ENCODE measurements around the gene ERBIN. TPM values are rescaled to one million over a fixed set of nuclear protein-coding genes. Genes with fewer than 3 reads are reported as not detected.

ERBIN gene
- total and polyA plus RNA-seq, 9 of the 15 experiments (the other 6 are each of a cell fraction or from before 2014, with no cell fraction given), result 11.9 to 72.8 (median 41.7) TPM

- TF ChIP-seq THRA (IDR thresholded peaks at IDR 0.05) (no peak), NFE2 (IDR thresholded peaks at IDR 0.05; ENCODE audit: low read depth) (peak; percentile 13; the same call in 1 of the 2 replicates), HDGF (IDR thresholded peaks at IDR 0.05) (no peak), POLR2AphosphoS5 (IDR thresholded peaks at IDR 0.05; ENCODE audit: control insufficient read depth, insufficient read depth, low read depth, low read length) (peak; percentile 80), RCOR1 (IDR thresholded peaks at IDR 0.05; ENCODE audit: borderline replicate concordance in 1 of 2, low read depth in 2 of 2, low read length in 2 of 2) (peak in 1 of 2 experiments; percentile 23; a peak in 1 of 4 replicates), CC2D1A (IDR thresholded peaks at IDR 0.05) (peak; percentile 52; the same call in 1 of the 2 replicates), E4F1 (CRISPR knock-in tag; IDR thresholded peaks at IDR 0.05; ENCODE audit: borderline replicate concordance) (no peak), HDAC2 (IDR thresholded peaks at IDR 0.05) (peak; percentile 67; the same call in 1 of the 2 replicates), FOXA3 (CRISPR knock-in tag; conservative IDR thresholded peaks at IDR 0.05 in 1 of 2, IDR thresholded peaks at IDR 0.05 in 1 of 2) (peak in 1 of 2 experiments; percentile 64; a peak in 2 of 4 replicates), XRCC3 (IDR thresholded peaks at IDR 0.05) (no peak), LEF1 (IDR thresholded peaks at IDR 0.05) (peak; percentile 60), KDM1A (IDR thresholded peaks at IDR 0.05) (peak in 1 of 2 experiments; percentile 52; a peak in 2 of 4 replicates), PPARD (CRISPR knock-in tag; IDR thresholded peaks at IDR 0.05) (no peak), MTA2 (IDR thresholded peaks at IDR 0.05; ENCODE audit: low read depth) (peak; percentile 89), MEIS2 (IDR thresholded peaks at IDR 0.05; ENCODE audit: partially characterized antibody) (peak; percentile 42), NBN (IDR thresholded peaks at IDR 0.05; ENCODE audit: low read depth) (peak; percentile 47; the same call in 1 of the 2 replicates), TFAM (CRISPR knock-in tag; conservative IDR thresholded peaks at IDR 0.05) (no peak), KLF16 (IDR thresholded peaks at IDR 0.05) (peak; percentile 49; the same call in 1 of the 2 replicates), TBL1XR1 (IDR thresholded peaks at IDR 0.05; ENCODE audit: low read length in 2 of 2) (peak in 1 of 2 experiments; percentile 87; a peak in 3 of 4 replicates), KHSRP (IDR thresholded peaks at IDR 0.05) (0 out of 2 replicates have a peak, but pooled peaks have one; percentile 33), GTF2F1 (IDR thresholded peaks at IDR 0.05; ENCODE audit: low read depth, low read length) (no peak), TAL1 (IDR thresholded peaks at IDR 0.05) (peak; percentile 94), FIP1L1 (IDR thresholded peaks at IDR 0.05; ENCODE audit: low read depth, low read length, poor library complexity, severe bottlenecking) (no peak), U2AF1 (optimal IDR thresholded peaks at IDR 0.05; ENCODE audit: low read depth, low read length) (no peak), NCOR1 (IDR thresholded peaks at IDR 0.05) (peak; percentile 92), ZBTB8A (IDR thresholded peaks at IDR 0.05; ENCODE audit: partially characterized antibody) (no peak), ZNF133 (CRISPR knock-in tag; IDR thresholded peaks at IDR 0.05) (no peak), TRIM24 (IDR thresholded peaks at IDR 0.05) (peak; percentile 67 to 88; a peak in 3 of 4 replicates), ZNF184 (CRISPR knock-in tag; IDR thresholded peaks at IDR 0.05) (no peak)
Measured at GRCh38 chr5:65967288-65968066, 41.1 kb downstream of the ERBIN start (continued).

All from K562 (cell line).